OCI-LY3 (cell line): Measurements from ENCODE around the gene LRRC4.

ENCODE experiments used
- EZH2phosphoT487 ChIP-seq: fragments of 200-600 bp; shearing (Covaris generic); IDR thresholded peaks from 2 replicates; pipeline ENCODE4 v1.6.1; 2018; ENCODE audit warnings: antibody characterized with exemption, mixed run types, low read depth
- TF ChIP-seq, protein P1 (sequence below): fragments of 200-600, 300-600 bp; sonication (generic); IDR thresholded peaks from 2 replicates; pipeline ENCODE4 v1.5.1; 2014; ENCODE audit warnings: antibody characterized with exemption, low read length, low read depth

DNA sequence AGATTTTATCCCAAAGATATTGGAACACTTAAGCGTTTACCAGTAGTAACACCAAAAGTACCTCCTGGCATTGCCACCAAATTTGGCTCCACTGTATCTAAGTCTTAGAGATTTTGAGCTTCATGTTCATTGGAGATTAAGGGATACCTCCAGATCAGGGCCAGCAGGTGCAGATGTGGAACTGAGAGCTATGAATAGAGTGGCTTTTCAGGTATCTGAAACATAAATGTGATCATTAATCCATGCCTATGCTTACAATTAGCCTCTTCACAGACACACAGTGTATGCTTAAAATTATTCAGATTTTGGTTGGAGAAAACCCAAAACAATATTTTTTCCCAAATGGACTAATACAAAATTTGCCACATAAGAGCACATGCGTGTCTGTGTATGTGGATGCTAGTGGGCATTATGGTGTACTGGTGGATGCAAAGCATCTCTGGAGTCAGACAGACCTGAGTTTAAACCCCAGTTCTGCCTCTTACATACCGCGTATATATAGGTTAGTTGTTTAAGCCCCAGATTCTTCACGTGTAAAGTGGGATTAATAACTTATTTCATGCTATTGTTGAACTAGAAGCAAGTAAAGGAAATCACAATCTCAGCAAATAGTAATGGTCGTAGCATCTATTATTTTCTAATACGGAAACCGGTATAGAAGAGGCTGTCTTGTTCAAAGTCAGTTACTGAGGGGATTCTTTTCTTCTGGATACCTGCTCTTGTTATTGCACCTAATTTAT, 6.8 kb upstream of the LRRC4 start:
- TF ChIP-seq, protein P1, sequence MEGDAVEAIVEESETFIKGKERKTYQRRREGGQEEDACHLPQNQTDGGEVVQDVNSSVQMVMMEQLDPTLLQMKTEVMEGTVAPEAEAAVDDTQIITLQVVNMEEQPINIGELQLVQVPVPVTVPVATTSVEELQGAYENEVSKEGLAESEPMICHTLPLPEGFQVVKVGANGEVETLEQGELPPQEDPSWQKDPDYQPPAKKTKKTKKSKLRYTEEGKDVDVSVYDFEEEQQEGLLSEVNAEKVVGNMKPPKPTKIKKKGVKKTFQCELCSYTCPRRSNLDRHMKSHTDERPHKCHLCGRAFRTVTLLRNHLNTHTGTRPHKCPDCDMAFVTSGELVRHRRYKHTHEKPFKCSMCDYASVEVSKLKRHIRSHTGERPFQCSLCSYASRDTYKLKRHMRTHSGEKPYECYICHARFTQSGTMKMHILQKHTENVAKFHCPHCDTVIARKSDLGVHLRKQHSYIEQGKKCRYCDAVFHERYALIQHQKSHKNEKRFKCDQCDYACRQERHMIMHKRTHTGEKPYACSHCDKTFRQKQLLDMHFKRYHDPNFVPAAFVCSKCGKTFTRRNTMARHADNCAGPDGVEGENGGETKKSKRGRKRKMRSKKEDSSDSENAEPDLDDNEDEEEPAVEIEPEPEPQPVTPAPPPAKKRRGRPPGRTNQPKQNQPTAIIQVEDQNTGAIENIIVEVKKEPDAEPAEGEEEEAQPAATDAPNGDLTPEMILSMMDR: no peak
- TF ChIP-seq EZH2phosphoT487: no peak
